HepG2 (cell line): ENCODE measurements around the gene UCN. TPM values are rescaled to one million over a fixed set of nuclear protein-coding genes. Genes with fewer than 3 reads are reported as not detected.

ENCODE experiments used
- ATAC-seq: fragments of 200-7000 bp; cut with Tn5 transposase; 3 replicates; pipeline ENCODE4 v1.9.1; 2020; ENCODE audit warnings: mild to moderate bottlenecking, moderate library complexity
- BruUV-seq: library from RNA; stranded (reverse); fragments of 400-500 nt; replicated peaks from 2 replicates; lab custom pipeline; 2021; lab: Mats Ljungman, UMichigan
- CTCF ChIA-PET: fragments of 300-600 bp; formaldehyde crosslinking; extraction: SDS; loops from one replicate; lab custom pipeline; 2021; ENCODE audit warnings: low total read pairs, inconsistent platforms, low intra/inter-chr PET ratio; lab: Yijun Ruan, JAX
- POLR2A ChIA-PET: fragments of 350-600 bp; sonication (Branson Sonifier 250); formaldehyde crosslinking; loops from one replicate; lab custom pipeline; 2020; ENCODE audit warnings: antibody characterized with exemption, inconsistent platforms; lab: Yijun Ruan, JAX
- DNase-seq: peaks from one replicate; pipeline ENCODE4 v3.0.0-alpha.2; 2015; ENCODE audit warnings: low spot score
- FAIRE-seq: peaks from 3 replicates; lab custom pipeline; 2011; peaks lifted over from hg19 to GRCh38; lab: Jason Lieb, UNC
- H2AFZ ChIP-seq: one replicate; pipeline ENCODE4 v1.6.1; 2011; ENCODE audit warnings: low read length, inconsistent platforms
- H3K27ac ChIP-seq: fragments of 300-600 bp; 3 replicates; pipeline ENCODE4 v1.8.0; 2011; ENCODE audit warnings: mixed run types, mild to moderate bottlenecking, mixed read lengths, low read length, inconsistent platforms; ENCODE audit not compliant: insufficient read depth; ENCODE audit errors: extremely low read length
- H3K27me3 ChIP-seq, 2 experiments: fragments of 200-600 bp in 1 of 2; 2 replicates in 1 of 2; 3 replicates in 1 of 2; pipeline versions ENCODE4 v1.6.0 to v1.8.0; 2011; ENCODE audit warnings: low read length in 2 of 2, mild to moderate bottlenecking in 2 of 2, moderate library complexity in 2 of 2, inconsistent platforms in 1 of 2; ENCODE audit not compliant: insufficient read depth in 2 of 2, control insufficient read depth in 1 of 2
- H3K36me3 ChIP-seq, 2 experiments: fragments of 200-600 bp in 1 of 2; replicated peaks in 1 of 2; 2 replicates in 1 of 2; 3 replicates in 1 of 2; pipeline versions ENCODE4 v1.5.1 to v1.8.0; 2011; ENCODE audit warnings: low read length in 2 of 2, inconsistent platforms in 1 of 2; ENCODE audit not compliant: insufficient read depth in 2 of 2, control insufficient read depth in 1 of 2
- H3K4me1 ChIP-seq: 2 replicates; pipeline ENCODE4 v1.5.1; 2012; ENCODE audit warnings: low read length, inconsistent platforms; ENCODE audit not compliant: insufficient read depth
- H3K4me2 ChIP-seq: 2 replicates; pipeline ENCODE4 v1.6.0; 2011; ENCODE audit warnings: low read depth, low read length, inconsistent platforms
- H3K4me3 ChIP-seq, 3 experiments: fragments of 200-600 bp in 1 of 3; sonication (generic), shearing (Covaris generic) in 1 of 3; replicated peaks in 1 of 3; 2 replicates each; pipeline ENCODE4 v1.5.1; 2011 to 2016; ENCODE audit warnings: low read length in 3 of 3, inconsistent platforms in 2 of 3, low read depth in 2 of 3, mild to moderate bottlenecking in 2 of 3, control low read depth in 1 of 3, mixed read lengths in 1 of 3; ENCODE audit not compliant: insufficient read depth in 1 of 3
- H3K79me2 ChIP-seq: one replicate; pipeline ENCODE4 v1.6.1; 2011; ENCODE audit warnings: low read length, inconsistent platforms; ENCODE audit not compliant: insufficient read depth
- H3K9ac ChIP-seq: 2 replicates; pipeline ENCODE4 v1.6.0; 2011; ENCODE audit warnings: mild to moderate bottlenecking, low read depth, low read length, inconsistent platforms; ENCODE audit not compliant: insufficient read depth
- H3K9me3 ChIP-seq: 2 replicates; pipeline ENCODE4 v1.5.1; 2012; ENCODE audit warnings: mild to moderate bottlenecking, low read length
- H4K20me1 ChIP-seq: 2 replicates; pipeline ENCODE4 v1.6.0; 2011; ENCODE audit warnings: inconsistent platforms, mild to moderate bottlenecking, low read length, moderate library complexity; ENCODE audit not compliant: insufficient read depth
- ASH2L ChIP-seq: fragments of 300-600, 200-600 bp; sonication (generic); IDR thresholded peaks from 2 replicates; pipeline ENCODE4 v1.7.0; 2017; ENCODE audit warnings: low read depth, mild to moderate bottlenecking, moderate library complexity, mixed read lengths, low read length; ENCODE audit not compliant: insufficient read length
- ESRRA ChIP-seq: sonication (generic); formaldehyde crosslinking; IDR thresholded peaks from 2 replicates; pipeline ENCODE4 v1.5.1; 2020; ENCODE audit warnings: mild to moderate bottlenecking, low read depth, missing genetic modification reagents
- GABPA ChIP-seq, 2 experiments: IDR thresholded peaks; 2 replicates each; pipeline ENCODE4 v1.6.1; 2011 to 2016; ENCODE audit warnings: low read depth in 2 of 2, low read length in 1 of 2, missing biosample characterization in 1 of 2, missing genetic modification characterization in 1 of 2
- NFIC ChIP-seq: IDR thresholded peaks from 2 replicates; pipeline ENCODE4 v1.6.1; 2012; ENCODE audit warnings: mild to moderate bottlenecking, low read length, inconsistent platforms
- POLR2A ChIP-seq, 2 experiments: IDR thresholded peaks; 2 replicates each; pipeline ENCODE4 v1.6.1; 2011; ENCODE audit warnings: low read depth in 2 of 2, low read length in 2 of 2, mild to moderate bottlenecking in 1 of 2, moderate library complexity in 1 of 2; ENCODE audit not compliant: insufficient read depth in 1 of 2
- RARA ChIP-seq: IDR thresholded peaks from 2 replicates; pipeline ENCODE4 v1.6.1; 2016; ENCODE audit warnings: missing genetic modification reagents, missing compliant biosample characterization
- RFXANK ChIP-seq: IDR thresholded peaks from 2 replicates; pipeline ENCODE4 v1.6.1; 2016
- SYNCRIP ChIP-seq: fragments of 200-400 bp; formaldehyde crosslinking; IDR thresholded peaks from 2 replicates; pipeline ENCODE4 v1.6.1; 2018; ENCODE audit warnings: mild to moderate bottlenecking, low read depth, low read length; ENCODE audit not compliant: insufficient read depth
- ZFP36 ChIP-seq: fragments of 150-350 bp; IDR thresholded peaks from 2 replicates; pipeline ENCODE4 v1.6.1; 2018; ENCODE audit warnings: borderline replicate concordance, low read length, low read depth; ENCODE audit not compliant: partially characterized antibody
- ZNF280D ChIP-seq: sonication (generic); formaldehyde crosslinking; IDR thresholded peaks from 2 replicates; pipeline ENCODE4 v1.5.1; 2020; ENCODE audit warnings: mild to moderate bottlenecking, missing genetic modification reagents
- ZNF3 ChIP-seq: IDR thresholded peaks from 2 replicates; pipeline ENCODE4 v1.7.0; 2017; ENCODE audit warnings: inconsistent platforms
- ZNF597 ChIP-seq: sonication (generic); formaldehyde crosslinking; IDR thresholded peaks from 2 replicates; pipeline ENCODE4 v1.5.0; 2020; ENCODE audit warnings: missing genetic modification reagents
- ZNF605 ChIP-seq: sonication (generic); formaldehyde crosslinking; IDR thresholded peaks from 2 replicates; pipeline ENCODE4 v1.8.0; 2022; ENCODE audit warnings: mild to moderate bottlenecking, missing genetic modification reagents
- ZNF780A ChIP-seq: sonication (generic); formaldehyde crosslinking; IDR thresholded peaks from 2 replicates; pipeline ENCODE4 v1.8.0; 2022; ENCODE audit warnings: mild to moderate bottlenecking, missing genetic modification reagents, moderate library complexity
- ZNF878 ChIP-seq: sonication (generic); formaldehyde crosslinking; IDR thresholded peaks from 2 replicates; pipeline ENCODE4 v1.8.1; 2023; ENCODE audit warnings: mild to moderate bottlenecking, missing genetic modification reagents, moderate library complexity
- WGBS: methylation state at CpG from one replicate; pipeline ENCODE4 v1.1.6; 2017; ENCODE audit warnings: low lambda C conversion rate; 5-methylcytosine and 5-hydroxymethylcytosine counted together
- in situ Hi-C: cut with HindIII; loops from 2 replicates; pipeline ENCODE4 v1.10.0; 2017; ENCODE audit warnings: low pct_unique_long_range_greater_than_20kb; ENCODE audit not compliant: extremely low pct_ligation_motif_present
- intact Hi-C: fragments of 100-400 bp; cut with micrococcal nuclease; formaldehyde crosslinking; loops from one replicate; pipeline ENCODE4 v1.10.0; 2022; ENCODE audit not compliant: unreplicated experiment
- polyA plus RNA-seq, 8 experiments: library from polyadenylated mRNA; depleted of rRNA in 3 of 8; stranded (reverse) in 7 of 8; unstranded in 1 of 8; fragments of >200 nt; fragmentation: Illumina TruSeq in 4 of 8; extraction: Trizol in 4 of 8; gene quantifications; 2 replicates each; pipeline versions ENCODE4 v1.2.1 to v1.2.3, GENCODE V29; 2011 to 2016; ENCODE audit warnings: low read depth in 4 of 8, missing spikeins in 1 of 8, mixed read lengths in 1 of 8; ENCODE audit not compliant: insufficient read depth in 1 of 8
- total RNA-seq, 5 experiments: library from RNA; depleted of rRNA; stranded (reverse); fragments of >200 nt; fragmentation: Illumina TruSeq; extraction: Trizol; gene quantifications; 2 replicates each; pipeline ENCODE4 v1.2.3, GENCODE V29; 2016; ENCODE audit warnings: low read depth in 1 of 5

UCN gene
- total and polyA plus RNA-seq, 2 of the 13 experiments (the other 11 are each of a cell fraction or from before 2014, with no cell fraction given): 1.2 to 2.3 TPM

GRCh38 chr2:27323596-27324285 lies 15.5 kb upstream of the UCN start:
- POLR2A ChIA-PET: interaction anchor here (0.9 to 5.0 kb wide), 13 partner anchors 8 to 230 kb away, joined by 3 to 73 read pairs (median 5); partner anchors contain the start of genes EIF2B4, GTF3C2, NRBP1 and PPM1G
- peaks cover 33% of the 10 kb centered on the region for H3K4me1 ChIP-seq

More at GRCh38 chr2:27323596-27324285, 15.5 kb upstream of the UCN start:
- peak overlapping the region; percentile 99 for H3K9ac ChIP-seq
- peak overlapping the region; percentile 91 for H3K27ac ChIP-seq
- BruUV-seq: no TSS peak
- peaks cover 0 to 4% of the 10 kb centered on the region in 2 experiments; a peak in 1 of 5 replicates for H3K27me3 ChIP-seq
- peaks cover 25% of the 10 kb centered on the region for H3K79me2 ChIP-seq
- CTCF ChIA-PET: no interaction called here
- no peak for ATAC-seq
- H3K9me3 ChIP-seq: no peaks in the 10 kb centered on the region
- intact Hi-C loops: no loop called here
- in situ Hi-C loops: loop anchor here (5.0 kb wide), 1 partner anchor 49 kb away; the partner anchor contains the start of genes EIF2B4 and SNX17
- H4K20me1 ChIP-seq: no peaks in the 10 kb centered on the region
- no peak overlapping the region for H2AFZ ChIP-seq
- TF ChIP-seq NFIC: peak; percentile 53; the same call in 1 of the 2 replicates
- 0 out of 2 replicates have a peak, but pooled peaks have one; percentile 1 for TF ChIP-seq RARA (CRISPR knock-in tag)
- TF ChIP-seq ZNF3: 0 out of 2 replicates have a peak, but pooled peaks have one; percentile 60
- 0 out of 2 replicates have a peak, but pooled peaks have one; percentile 6 for TF ChIP-seq ZNF280D (CRISPR knock-in tag)
- no peak for TF ChIP-seq GABPA (IDR thresholded peaks at IDR 0.05; ENCODE audit: low read depth, low read length)
- TF ChIP-seq GABPA (CRISPR knock-in tag; IDR thresholded peaks at IDR 0.05; ENCODE audit: low read depth): 0 out of 2 replicates have a peak, but pooled peaks have one; percentile 23
- TF ChIP-seq RFXANK (CRISPR knock-in tag): 0 out of 2 replicates have a peak, but pooled peaks have one; percentile 5
- TF ChIP-seq ZNF605: 0 out of 2 replicates have a peak, but pooled peaks have one; percentile 3
- TF ChIP-seq POLR2A (IDR thresholded peaks at IDR 0.05; ENCODE audit: insufficient read depth in 1 of 2, low read depth in 2 of 2, low read length in 2 of 2): peak in 1 of 2 experiments; percentile 37; a peak in 1 of 4 replicates
- TF ChIP-seq ZNF597 (CRISPR knock-in tag): no peak
- TF ChIP-seq ZNF878: 0 out of 2 replicates have a peak, but pooled peaks have one; percentile 44
- no peak for TF ChIP-seq SYNCRIP
- 0 out of 2 replicates have a peak, but pooled peaks have one; percentile 16 for TF ChIP-seq ESRRA
- 0 out of 2 replicates have a peak, but pooled peaks have one; percentile 11 for TF ChIP-seq ZNF780A (CRISPR knock-in tag)
- peak; percentile 21 for TF ChIP-seq ASH2L
- TF ChIP-seq ZFP36: no peak
- TF ChIP-seq, all 625 proteins: peak for 12
- Histone ChIP-seq H3K4me2 (peak overlapping the region; percentile 95), H3K4me3 (peak overlapping the region; percentile 82 to 86 (median 83)), H3K36me3 (peaks cover 12 to 29% of the 10 kb centered on the region in 2 experiments)
- FAIRE-seq: no peak
- WGBS: 4% methylated on average over 5 of the region's 5 CpGs
- no peak for DNase-seq
